HPDE6-E6E7 (cell line): ENCODE measurements around the gene ITGA8.
"Not testable (repeated sequence)": the region's sequence is repeated elsewhere in the genome, so short reads cannot be mapped to it uniquely, and the experiment has no call there.

Experiments used
- DNase-seq: peaks from one replicate; pipeline ENCODE4 v3.0.0; 2011; ENCODE audit warnings: missing footprints; ENCODE audit errors: extremely low spot score

ITGA8 gene

GRCh38 chr10:15504101-15504840 lies 215.5 kb downstream of the ITGA8 start:
- no peak for DNase-seq

- DNase-seq, result no peak
Measured at GRCh38 chr10:15494850-15495506, 224.7 kb downstream of the ITGA8 start.

DNA sequence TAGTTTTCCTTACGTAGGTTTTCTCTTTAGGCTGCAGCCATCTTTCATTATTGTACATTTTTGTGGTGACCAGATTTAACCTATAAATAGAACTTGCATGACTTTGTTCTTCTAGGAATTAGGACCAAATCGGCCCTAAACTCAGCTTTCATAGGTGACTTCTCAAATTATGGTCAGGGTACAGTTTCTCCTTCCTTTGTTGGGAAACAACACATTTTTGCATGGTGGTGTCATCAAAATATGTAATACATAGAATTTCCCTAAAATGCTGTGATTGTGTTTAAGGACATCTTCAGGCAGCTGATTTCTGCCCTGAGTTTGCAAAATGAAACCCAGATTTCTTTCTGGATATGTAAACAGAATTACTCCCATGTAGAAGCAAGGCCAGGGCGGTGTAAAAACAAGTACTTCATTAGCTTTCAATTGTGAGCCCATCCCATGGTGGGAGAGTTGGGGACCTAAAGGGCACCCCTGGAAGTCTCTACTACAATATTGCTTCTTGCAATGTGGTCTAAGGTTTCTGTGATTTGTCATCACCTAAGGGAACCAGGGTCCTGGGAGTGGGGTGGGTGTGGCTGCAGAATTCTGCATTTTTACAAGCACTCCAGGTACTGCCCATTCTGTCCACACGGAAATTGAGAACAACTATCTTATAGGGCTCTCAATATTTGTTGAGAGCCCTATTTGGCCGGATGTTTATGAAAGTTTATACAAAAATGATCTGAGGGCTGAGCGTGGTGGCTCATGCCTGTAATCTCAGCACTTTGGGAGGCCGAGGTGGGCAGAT lies 227.7 kb downstream of the ITGA8 start:
- DNase-seq, result no peak

DNA sequence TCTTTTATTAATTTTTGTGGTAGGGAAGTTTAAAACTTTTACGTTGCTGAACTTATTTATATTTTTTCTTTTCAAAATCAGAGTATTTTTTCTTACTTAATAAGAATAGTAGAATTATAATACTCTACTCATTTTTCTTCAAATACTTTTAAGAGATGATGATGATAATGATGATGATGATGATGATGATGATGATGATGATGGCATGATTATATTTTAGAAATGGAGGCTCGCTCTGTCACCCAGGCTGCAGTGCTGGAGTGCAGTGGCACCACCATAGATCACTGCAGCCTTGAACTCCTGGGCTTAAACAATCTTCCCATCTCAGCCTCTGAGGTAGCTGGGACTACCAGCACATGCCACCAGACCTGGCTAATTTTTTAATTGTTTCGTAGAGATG lies 230.3 kb downstream of the ITGA8 start:
- no peak for DNase-seq

DNA sequence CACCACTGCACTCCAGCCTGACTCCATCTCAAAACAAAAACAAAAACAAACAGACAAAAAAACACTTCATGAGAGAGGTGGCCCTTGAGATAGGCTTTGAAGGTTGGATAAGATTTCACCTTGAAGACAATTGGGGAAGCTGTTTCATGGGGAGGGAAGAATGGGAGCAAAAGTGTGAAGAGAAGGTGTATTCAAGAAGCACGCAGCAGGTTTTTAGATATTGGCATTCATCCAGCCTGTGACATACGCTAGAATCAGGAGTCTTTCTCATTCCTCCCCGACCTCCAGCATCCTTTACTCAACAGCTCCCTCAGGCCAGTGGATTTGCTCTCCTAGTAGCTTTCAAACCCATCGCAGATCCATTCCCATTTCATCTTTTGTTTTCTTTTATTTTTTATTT lies 232.3 kb downstream of the ITGA8 start:
- DNase-seq, result no peak

- no peak for DNase-seq
Measured at GRCh38 chr10:15486404-15486803, 233.3 kb downstream of the ITGA8 start.

GRCh38 chr10:15485684-15486316 lies 233.9 kb downstream of the ITGA8 start:
- DNase-seq, result no peak

GRCh38 chr10:15485027-15485426 lies 234.7 kb downstream of the ITGA8 start:
- no peak for DNase-seq

DNA sequence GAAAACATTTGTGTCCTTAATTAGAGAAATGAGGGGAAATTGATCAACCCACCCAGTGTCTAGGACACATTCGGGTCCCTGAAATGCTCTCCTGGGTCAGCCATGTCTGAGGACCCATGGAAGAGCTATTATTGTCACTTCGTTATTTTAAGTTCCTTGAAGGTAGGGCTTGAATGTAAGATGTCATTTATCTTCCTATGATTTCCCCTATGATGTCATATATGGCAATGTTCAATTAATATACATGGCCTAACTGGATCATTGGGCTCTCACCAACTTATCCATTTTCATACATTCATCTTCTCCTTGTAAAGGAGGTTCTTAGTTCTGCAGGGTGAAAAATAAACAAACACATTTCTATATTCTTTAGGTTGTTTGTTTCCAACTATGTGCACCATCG lies 235.6 kb downstream of the ITGA8 start:
- no peak for DNase-seq

DNA sequence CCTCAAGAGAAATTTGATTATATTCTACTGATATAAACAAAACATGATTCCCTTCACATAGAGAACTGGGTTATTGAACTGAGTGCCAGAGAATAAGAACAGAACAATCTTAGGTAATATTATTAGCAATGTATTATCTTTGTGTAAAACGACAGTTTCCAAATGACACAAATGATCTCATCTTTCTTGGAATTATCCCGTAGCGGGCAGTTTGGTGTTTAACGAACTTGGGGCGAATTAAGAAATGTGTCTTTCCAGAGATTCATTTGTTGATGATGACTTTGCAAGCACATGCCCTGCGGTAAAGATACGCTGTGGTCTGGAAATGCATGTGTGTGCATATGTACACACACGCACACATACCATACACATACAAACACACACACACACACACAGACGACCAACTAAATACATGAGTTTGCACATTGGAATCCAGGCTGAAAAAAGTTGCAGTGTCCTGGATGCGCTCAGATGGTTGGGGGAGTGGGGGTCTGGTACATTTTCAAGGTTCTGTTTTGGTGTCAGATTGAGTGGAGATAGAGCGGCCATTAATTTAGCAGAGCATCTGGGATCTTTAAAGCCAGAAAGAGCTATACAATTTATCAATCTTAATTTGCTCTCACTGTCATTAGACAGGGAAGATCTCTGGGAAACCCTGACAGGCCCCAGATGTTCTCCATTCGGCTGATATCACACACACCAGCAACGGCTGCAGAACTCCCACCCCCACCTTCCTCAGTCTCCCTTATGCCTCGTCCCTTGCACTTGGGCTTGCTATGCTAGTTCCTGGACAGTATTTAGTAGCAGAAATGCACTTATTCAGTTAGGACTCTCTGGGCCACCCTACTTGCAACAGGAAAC lies 236.3 kb downstream of the ITGA8 start:
- DNase-seq, result no peak

- no peak for DNase-seq
Measured at GRCh38 chr10:15482156-15482555, 237.6 kb downstream of the ITGA8 start.

GRCh38 chr10:15478950-15479349 lies 240.8 kb downstream of the ITGA8 start:
- DNase-seq, result no peak

DNA sequence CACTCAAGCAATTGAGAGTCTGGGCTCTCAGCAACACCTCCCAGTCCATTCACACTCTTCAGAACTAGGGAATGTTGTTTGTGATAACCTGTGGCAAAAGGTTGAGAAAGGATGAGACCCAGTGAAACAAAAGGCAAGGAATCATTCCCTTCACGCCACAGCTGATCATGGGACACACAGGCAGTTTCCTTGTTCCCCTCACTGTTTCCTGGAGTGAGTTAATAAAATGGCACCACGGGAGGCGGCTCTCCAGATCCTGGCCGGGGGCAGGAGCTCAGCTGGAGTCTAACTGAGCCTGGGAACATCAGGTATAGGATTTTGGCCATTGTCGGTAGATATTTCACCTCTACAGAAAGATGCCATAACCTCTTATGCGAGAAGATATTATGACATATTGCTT lies 241.3 kb downstream of the ITGA8 start:
- DNase-seq, result no peak

- DNase-seq, result no peak
Measured at GRCh38 chr10:15476337-15476736, 243.4 kb downstream of the ITGA8 start.

GRCh38 chr10:15475439-15475838 lies 244.3 kb downstream of the ITGA8 start:
- not testable (repeated sequence) for DNase-seq

DNA sequence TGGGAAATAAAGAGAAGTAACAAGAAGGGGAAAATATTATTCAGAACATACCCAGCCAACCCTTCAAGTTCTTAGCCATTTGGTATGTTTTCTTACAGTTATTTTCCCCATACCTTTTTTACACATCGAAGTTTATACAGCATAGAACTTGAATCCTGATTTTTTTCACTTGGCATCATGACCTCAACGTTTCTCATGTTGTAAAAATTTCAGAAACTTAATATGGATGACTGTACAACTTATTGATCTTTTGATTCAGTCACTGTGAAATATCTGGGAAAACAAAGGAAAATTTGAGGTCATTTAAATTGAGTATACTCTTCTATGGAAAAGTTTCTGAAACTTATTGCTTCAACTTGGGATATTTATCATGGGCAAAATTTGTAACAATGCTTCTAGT lies 245.1 kb downstream of the ITGA8 start:
- no peak for DNase-seq

DNA sequence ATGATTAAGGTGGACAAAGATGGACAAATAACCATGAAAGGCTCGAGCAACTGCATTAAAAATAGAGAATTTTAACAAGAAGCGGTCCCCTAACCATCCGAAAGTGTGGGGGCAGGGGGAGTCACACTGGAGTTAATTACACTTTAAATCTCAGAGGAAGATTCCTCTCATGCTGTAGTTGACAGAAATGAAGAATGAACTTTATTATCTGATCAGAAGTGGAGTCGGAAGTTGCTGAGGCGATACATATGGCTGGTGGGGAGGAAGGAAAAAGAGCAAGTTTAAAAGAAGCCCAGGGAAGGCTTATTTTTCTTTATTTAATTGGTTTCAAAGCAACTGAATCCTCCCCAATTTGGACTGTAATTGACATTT lies 246.3 kb downstream of the ITGA8 start:
- no peak for DNase-seq

GRCh38 chr10:15472431-15473395 lies 247.0 kb downstream of the ITGA8 start:
- DNase-seq, result no peak

- no peak for DNase-seq
Measured at GRCh38 chr10:15472008-15472407, 247.7 kb downstream of the ITGA8 start.

GRCh38 chr10:15469111-15469510 lies 250.6 kb downstream of the ITGA8 start:
- DNase-seq, result no peak
